RWPE1 (cell line): Measurements from ENCODE around the gene TMEM30B.

Experiments
- CTCF ChIA-PET: fragments of 350-600 bp; sonication (Branson Sonifier 250); formaldehyde crosslinking; extraction: SDS; loops from one replicate; lab custom pipeline; 2021; lab: Yijun Ruan, JAX
- POLR2A ChIA-PET: fragments of 400-600 bp; formaldehyde crosslinking; extraction: SDS; loops from one replicate; lab custom pipeline; 2020; ENCODE audit warnings: antibody characterized with exemption; ENCODE audit not compliant: low non-redundant PET; lab: Yijun Ruan, JAX
- DNase-seq: peaks from one replicate; pipeline ENCODE4 v3.0.0; 2012; ENCODE audit warnings: low spot score
- H3K27ac ChIP-seq: fragments of 450-650 bp; 2 replicates; pipeline ENCODE4 v1.5.1; 2017
- TF ChIP-seq, protein P1 (sequence below): fragments of 450-650 bp; conservative IDR thresholded peaks from 2 replicates; pipeline ENCODE4 v1.5.1; 2017; ENCODE audit warnings: low read depth, mild to moderate bottlenecking

TMEM30B gene

DNA sequence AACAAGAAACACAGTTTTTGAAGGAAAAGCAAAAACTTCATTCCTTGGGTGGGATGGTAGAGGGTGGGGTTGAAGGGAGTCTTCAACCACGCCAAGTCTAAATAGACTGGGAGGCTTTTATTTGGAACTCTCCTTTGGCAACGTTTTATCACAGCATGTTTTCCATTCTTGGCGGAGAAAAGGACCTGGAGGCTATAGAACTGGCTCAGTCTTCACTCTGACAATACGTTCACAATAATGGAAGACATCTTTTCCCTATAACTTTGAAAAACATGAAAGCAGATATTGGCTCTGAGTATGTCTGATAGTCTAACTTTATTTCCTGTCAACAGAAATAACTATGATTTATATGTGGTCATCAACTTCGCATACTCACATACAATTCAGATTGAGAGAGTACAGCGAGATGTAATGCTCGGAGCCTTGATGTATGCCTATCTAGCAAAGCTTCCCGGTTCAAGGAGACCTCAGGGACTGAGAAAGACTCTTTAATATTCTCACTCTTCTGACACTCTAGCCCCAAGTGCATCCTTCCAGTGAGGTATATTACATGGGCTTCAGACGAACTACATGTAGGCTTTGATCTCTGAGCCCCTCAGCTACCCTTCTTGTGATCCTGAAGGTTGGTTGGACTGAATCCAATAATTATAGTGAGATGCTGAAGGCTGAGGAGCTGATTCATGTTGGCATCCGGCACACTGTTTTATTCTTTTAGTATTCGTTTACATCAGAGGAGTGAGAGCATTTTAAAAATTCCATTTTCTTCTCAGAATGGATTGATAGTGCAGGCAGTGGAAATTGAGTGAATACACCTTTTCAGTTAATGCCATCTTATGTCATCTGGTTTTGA, 14.0 kb downstream of the TMEM30B start:
- no peak for DNase-seq
- POLR2A ChIA-PET, result no interaction called here
- TF ChIP-seq, protein P1, sequence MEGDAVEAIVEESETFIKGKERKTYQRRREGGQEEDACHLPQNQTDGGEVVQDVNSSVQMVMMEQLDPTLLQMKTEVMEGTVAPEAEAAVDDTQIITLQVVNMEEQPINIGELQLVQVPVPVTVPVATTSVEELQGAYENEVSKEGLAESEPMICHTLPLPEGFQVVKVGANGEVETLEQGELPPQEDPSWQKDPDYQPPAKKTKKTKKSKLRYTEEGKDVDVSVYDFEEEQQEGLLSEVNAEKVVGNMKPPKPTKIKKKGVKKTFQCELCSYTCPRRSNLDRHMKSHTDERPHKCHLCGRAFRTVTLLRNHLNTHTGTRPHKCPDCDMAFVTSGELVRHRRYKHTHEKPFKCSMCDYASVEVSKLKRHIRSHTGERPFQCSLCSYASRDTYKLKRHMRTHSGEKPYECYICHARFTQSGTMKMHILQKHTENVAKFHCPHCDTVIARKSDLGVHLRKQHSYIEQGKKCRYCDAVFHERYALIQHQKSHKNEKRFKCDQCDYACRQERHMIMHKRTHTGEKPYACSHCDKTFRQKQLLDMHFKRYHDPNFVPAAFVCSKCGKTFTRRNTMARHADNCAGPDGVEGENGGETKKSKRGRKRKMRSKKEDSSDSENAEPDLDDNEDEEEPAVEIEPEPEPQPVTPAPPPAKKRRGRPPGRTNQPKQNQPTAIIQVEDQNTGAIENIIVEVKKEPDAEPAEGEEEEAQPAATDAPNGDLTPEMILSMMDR, result no peak
- CTCF ChIA-PET, result interaction anchor here (0.5 kb wide), 1 partner anchor 757 kb away, joined by 4 read pairs; no protein-coding TSS in a partner anchor
- no peak overlapping the region for H3K27ac ChIP-seq

DNA sequence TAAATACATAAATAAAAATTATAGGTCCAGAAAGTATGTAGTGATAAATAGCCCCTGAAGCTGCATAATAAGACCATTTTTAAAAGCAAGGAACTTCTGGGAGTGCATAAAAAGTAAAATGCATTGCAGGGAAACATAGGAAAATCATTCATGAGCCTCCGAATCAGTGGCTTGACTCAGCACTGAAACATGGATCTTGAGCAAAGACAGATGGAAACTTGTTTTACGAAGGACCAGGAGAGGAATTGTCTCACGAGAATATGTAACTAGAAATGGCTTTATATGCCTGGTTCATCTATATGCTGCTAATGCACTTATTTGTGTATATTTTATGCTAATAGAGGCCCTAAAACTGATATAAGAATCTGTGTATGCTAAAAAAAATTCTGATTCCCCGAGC, 14.7 kb downstream of the TMEM30B start:
- TF ChIP-seq, protein P1, result no peak
- CTCF ChIA-PET, result no interaction called here
- POLR2A ChIA-PET, result no interaction called here
- no peak overlapping the region for H3K27ac ChIP-seq
- no peak for DNase-seq

DNA sequence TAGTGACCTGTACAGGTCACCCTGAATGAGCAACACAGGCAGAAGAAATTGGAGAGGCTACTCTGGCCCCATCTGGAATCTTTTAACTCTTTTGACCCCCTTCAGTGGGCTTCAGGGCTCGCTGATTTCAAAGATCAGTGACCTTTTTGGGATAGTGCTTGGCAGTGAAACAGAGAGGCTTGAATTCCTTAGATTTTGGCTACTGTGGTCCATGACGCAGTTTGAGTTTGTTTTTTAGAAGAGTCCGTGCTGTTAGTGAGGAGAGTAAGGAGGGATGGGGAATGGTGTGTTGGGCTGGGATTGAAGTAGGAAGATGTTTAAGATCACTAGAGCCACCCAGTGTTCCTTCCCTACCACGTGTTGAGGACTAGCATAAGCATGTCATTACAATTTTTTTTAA, 16.5 kb downstream of the TMEM30B start:
- ChIA-PET POLR2A (no interaction called here), CTCF (interaction anchor here (1.2 kb wide), 1 partner anchor 9 kb away, joined by 6 read pairs; no protein-coding TSS in a partner anchor)
- no peak overlapping the region for H3K27ac ChIP-seq
- TF ChIP-seq, protein P1, result no peak
- DNase-seq, result no peak

DNA sequence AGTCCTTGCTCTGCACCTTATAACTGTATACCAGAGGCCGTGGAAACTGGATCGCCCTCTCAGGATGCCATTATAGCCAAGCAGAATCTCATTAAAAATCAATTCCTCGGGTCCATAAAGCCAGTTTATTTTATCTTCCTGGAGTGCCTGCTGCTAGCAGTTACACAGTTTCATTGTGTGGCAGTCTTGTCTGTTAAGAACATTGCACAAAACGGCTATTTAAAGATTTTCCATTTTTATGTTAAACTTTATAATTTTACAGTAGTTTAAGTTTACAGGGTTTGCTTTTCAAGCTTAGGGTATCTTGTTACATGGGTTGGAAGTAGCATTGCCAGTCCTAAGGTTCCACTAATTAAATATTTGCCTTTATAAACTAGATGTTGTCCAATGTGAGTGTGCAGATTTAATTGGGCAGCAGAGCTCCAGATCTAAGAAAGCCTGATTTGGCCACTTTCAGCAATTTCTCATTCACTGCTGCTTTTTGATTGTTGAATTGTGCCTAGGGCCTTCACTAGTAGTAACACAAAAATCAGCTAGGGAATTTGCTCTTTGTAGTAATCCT, 17.0 kb downstream of the TMEM30B start:
- CTCF ChIA-PET, result interaction anchor here (1.2 kb wide), 1 partner anchor 8 kb away, joined by 6 read pairs; no protein-coding TSS in a partner anchor

DNA sequence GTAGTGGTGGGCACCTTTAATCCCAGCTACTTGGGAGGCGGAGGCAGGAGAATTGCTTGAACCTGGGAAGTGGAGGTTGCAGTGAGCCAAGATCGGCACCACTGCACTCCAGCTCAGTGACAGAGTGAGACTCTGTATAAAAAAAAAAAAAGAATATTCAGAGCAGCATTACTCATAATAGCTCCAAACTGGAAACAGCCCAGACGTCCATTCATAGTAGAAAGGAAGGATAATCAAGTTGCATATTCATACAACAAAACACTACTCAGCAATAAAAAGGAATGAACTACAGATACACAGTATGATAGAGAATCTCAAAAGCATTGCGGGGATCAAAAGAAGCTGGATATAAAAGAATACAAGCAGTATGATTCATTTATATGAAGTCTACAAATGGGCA, 19.1 kb downstream of the TMEM30B start:
- ChIA-PET POLR2A (no interaction called here), CTCF (no interaction called here)
- no peak for DNase-seq
- TF ChIP-seq, protein P1, result no peak
- no peak overlapping the region for H3K27ac ChIP-seq

More for the DNA sequence above, 17.0 kb downstream of the TMEM30B start:
- no peak for DNase-seq
- no peak overlapping the region for H3K27ac ChIP-seq
- POLR2A ChIA-PET, result no interaction called here
- TF ChIP-seq, protein P1, result no peak

DNA sequence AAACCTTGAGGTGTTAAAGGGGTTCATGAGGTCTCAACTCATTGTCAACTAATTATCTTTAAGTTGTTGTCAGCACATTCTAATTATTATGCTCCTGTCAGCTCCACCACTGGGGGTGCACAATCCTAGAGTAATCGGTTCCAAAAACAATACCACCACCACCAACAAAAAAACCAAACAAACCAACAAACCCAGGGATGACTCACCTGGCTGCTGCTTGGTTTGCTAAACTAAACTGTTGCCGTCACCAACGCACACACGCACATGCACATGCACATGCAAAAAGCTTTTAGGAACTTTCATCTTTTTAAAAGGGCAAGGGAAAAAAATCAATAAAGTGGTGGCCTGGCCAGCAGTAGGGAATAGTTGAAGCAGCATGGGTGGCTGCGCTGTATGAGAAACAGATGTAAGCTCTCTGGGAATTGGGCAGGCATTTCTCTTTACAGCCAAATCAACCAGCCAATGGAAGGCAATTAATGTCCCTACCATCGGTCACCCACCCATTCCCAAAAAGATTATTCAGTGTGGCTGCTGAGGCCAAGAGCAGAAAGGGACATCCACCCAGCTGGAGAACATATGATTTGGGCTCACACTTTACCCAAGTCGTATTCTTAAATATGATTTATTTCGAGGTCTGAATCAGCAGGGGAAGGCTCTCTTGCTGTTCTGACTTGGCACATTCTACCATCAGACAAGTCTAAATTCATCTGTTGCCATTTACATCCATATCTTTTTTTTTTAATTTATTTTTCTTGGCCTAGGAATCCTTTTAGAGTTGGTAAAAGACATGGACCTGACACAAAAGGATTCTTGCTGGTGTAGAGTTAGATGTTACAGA, 20.0 kb downstream of the TMEM30B start:
- ChIA-PET CTCF (interaction anchor here (0.7 kb wide), 1 partner anchor 349 kb away, joined by 3 read pairs; no protein-coding TSS in a partner anchor), POLR2A (no interaction called here)
- no peak overlapping the region for H3K27ac ChIP-seq
- DNase-seq, result no peak
- TF ChIP-seq, protein P1, result no peak
